ENCODE measurements around the gene HK3. TPM values are rescaled to one million over a fixed set of nuclear protein-coding genes. Genes with fewer than 3 reads are reported as not detected.

HK3 gene
- total RNA-seq, 1 donor from 2014 or later, result 4.4 TPM

DNA sequence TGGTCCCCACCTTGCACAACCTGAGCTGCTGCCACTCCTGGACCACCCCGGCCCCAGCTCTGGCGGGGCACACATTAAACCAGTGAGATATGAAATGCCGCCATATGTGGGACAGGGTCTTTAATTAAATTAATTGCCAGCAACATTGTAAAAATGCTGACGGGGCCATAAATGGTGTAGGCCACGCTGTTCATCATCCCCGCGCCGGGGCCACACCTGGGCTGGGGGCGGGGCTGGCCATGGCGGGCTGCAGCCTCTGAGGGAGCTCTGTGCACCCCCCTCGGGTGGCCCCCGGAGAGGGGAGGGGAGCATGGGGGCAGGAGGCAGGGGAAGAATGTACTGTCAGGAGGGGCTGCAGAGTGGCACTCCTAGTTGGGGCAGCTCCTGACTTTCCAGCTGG is 47.8 kb downstream of the HK3 start:
- no peak overlapping the region for H3K27ac ChIP-seq
- no peaks in the 10 kb centered on the region for H3K27me3 ChIP-seq
- no peak for DNase-seq (ENCODE audit: low spot score in 2 of 2)
- H3K4me1 ChIP-seq, result no peaks in the 10 kb centered on the region
- no peaks in the 10 kb centered on the region for H3K9me3 ChIP-seq
- intact Hi-C loops (cut with DNase I), result no loop called here
- no peaks in the 10 kb centered on the region for H3K36me3 ChIP-seq
- H3K4me3 ChIP-seq, result no peak overlapping the region
- TF ChIP-seq, protein P1, sequence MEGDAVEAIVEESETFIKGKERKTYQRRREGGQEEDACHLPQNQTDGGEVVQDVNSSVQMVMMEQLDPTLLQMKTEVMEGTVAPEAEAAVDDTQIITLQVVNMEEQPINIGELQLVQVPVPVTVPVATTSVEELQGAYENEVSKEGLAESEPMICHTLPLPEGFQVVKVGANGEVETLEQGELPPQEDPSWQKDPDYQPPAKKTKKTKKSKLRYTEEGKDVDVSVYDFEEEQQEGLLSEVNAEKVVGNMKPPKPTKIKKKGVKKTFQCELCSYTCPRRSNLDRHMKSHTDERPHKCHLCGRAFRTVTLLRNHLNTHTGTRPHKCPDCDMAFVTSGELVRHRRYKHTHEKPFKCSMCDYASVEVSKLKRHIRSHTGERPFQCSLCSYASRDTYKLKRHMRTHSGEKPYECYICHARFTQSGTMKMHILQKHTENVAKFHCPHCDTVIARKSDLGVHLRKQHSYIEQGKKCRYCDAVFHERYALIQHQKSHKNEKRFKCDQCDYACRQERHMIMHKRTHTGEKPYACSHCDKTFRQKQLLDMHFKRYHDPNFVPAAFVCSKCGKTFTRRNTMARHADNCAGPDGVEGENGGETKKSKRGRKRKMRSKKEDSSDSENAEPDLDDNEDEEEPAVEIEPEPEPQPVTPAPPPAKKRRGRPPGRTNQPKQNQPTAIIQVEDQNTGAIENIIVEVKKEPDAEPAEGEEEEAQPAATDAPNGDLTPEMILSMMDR (IDR thresholded peaks at IDR 0.05), result no peak

DNA sequence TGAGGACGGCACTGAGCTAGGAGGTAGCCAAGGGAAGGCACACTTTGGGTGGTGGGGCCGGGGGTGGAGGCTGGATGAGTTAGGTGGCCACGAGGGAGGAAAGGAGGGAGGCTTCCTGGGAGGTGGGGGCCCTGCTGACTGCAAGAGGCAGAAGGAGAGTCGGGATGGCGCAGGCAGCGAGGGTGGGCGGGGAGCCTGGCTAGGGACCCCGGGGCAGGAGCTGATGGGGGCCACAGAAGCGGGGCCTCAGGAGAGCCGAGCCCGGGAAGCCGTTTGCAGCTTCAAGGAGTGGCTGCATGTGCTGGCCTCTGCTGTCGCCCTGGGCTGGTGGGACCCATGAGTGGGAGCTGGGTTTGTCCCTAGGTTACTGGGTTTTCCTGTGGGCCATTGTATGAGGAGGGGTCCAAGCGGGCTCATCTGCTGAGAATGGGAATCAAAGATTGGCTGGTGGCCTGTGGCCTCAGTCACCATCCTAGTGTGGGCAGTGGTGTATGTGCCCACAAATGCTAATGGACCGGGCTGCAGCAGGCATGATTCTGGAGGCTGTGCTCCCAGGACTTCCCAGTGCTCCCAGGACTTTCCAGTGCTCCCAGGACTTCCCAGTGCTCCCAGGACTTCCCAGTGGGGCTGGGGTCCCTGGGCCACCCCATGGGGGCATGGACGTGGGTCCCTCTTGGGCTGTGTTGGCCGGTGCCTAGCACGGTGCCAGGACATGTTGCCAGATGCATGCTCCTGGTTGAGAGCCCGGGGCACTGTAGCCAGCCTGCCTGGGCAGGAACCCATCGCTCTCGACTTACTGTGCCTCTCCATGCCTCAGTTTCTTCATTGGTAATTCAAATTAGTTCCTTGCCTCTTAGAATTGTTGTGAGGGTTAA is 48.5 kb downstream of the HK3 start:
- DNase-seq (ENCODE audit: low spot score in 2 of 2), result no peak
- intact Hi-C loops (cut with DNase I), result no loop called here
- H3K9me3 ChIP-seq, result no peaks in the 10 kb centered on the region
- no peaks in the 10 kb centered on the region for H3K27me3 ChIP-seq
- H3K4me3 ChIP-seq, result no peak overlapping the region
- no peak overlapping the region for H3K27ac ChIP-seq
- no peaks in the 10 kb centered on the region for H3K4me1 ChIP-seq
- no peaks in the 10 kb centered on the region for H3K36me3 ChIP-seq
- TF ChIP-seq, protein P1 (IDR thresholded peaks at IDR 0.05), result no peak

DNA sequence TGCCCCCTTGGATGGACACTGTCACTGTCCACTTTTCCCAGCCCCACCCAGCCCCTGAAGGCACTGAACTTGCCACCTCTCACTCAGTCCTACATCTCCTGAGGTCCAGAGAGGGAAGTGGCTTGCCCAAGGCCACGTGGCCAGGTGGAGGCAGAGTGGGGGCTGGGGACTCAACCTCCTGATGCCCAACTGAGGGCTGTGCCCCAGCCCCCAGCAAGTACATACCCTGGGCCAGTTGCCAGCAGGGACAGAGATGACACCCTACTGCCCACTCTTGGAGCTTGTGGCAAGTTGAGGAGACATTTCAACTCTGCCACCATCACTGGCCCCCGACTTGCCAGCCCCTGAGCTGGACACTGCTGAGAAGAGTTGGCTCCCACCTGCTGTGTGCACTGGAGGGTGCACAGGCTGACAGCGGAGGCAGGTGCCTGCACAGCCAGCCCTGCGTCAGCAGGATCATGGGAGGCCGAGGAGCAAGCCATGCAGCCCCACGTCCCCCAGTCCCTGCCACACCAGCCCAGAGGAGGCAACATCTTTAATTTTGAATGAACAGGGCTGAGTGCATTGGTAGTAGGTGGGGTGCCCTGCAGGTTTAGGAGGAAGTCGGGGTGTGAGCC is 49.4 kb downstream of the HK3 start:
- intact Hi-C loops (cut with DNase I), result no loop called here
- no peaks in the 10 kb centered on the region for H3K36me3 ChIP-seq
- no peaks in the 10 kb centered on the region for H3K9me3 ChIP-seq
- H3K27ac ChIP-seq, result no peak overlapping the region
- TF ChIP-seq, protein P1 (IDR thresholded peaks at IDR 0.05), result no peak
- H3K27me3 ChIP-seq, result no peaks in the 10 kb centered on the region
- no peaks in the 10 kb centered on the region for H3K4me1 ChIP-seq
- no peak overlapping the region for H3K4me3 ChIP-seq
- no peak for DNase-seq (ENCODE audit: low spot score in 2 of 2)

DNA sequence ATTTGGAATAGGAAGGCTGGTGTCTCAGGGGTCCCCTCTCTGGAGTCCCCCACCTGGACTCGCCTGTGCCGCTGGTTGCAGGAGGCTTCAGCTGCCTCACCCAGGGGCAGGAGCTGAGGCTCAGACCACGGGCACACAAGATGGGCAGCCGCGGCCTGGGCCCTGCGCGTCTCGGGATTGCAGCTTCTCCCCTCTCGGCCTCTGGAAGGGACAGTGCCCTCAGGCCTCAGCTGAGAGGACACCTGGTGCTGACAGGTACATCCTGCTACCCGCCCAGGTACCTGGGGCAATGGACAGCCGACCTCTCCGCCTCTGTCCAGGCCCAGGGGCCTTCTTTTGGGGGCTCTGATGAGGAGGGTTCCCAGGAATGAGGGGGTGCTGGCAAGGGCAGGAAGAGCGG is 50.5 kb downstream of the HK3 start:
- no peak for DNase-seq (ENCODE audit: low spot score in 2 of 2)
- no peaks in the 10 kb centered on the region for H3K4me1 ChIP-seq
- TF ChIP-seq, protein P1 (IDR thresholded peaks at IDR 0.05), result no peak
- intact Hi-C loops (cut with DNase I), result no loop called here
- H3K27me3 ChIP-seq, result no peaks in the 10 kb centered on the region
- no peaks in the 10 kb centered on the region for H3K9me3 ChIP-seq
- no peak overlapping the region for H3K4me3 ChIP-seq
- no peak overlapping the region for H3K27ac ChIP-seq
- H3K36me3 ChIP-seq, result no peaks in the 10 kb centered on the region

DNA sequence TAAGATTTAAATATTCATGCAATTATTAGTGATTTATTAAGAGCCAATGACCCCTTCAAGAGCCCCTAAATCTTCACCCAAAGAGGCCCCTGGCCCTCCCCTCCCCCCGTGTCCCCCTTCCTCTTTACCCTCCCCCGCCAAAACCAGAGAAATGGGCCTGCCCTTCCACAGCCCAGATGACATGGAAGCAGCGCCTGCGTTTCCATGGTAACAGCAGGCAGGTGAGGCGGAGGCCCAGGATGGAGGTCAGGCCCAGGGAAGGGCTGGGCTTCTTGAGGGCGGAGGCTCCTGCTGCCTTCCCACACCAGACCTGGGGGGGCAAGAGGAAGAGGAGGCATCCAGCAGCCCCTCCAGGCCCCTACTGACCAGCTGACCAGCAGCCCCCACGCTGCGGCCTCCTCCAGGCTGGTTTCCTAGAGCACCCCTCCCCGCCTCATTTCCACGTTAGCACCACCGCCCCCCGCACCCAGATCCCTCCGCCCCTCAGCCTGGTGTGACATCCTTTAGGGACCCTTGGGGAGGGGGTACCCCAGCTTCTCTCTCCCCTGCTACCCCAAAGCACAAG is 51.3 kb downstream of the HK3 start:
- TF ChIP-seq, protein P1 (IDR thresholded peaks at IDR 0.05), result no peak
- no peak for DNase-seq (ENCODE audit: low spot score in 2 of 2)
- H3K4me3 ChIP-seq, result no peak overlapping the region
- no peaks in the 10 kb centered on the region for H3K27me3 ChIP-seq
- no peak overlapping the region for H3K27ac ChIP-seq
- H3K4me1 ChIP-seq, result no peaks in the 10 kb centered on the region
- intact Hi-C loops (cut with DNase I), result no loop called here
- H3K9me3 ChIP-seq, result no peaks in the 10 kb centered on the region
- H3K36me3 ChIP-seq, result no peaks in the 10 kb centered on the region
